GM10248 (cell line): ENCODE results near the gene CCND1.

Source experiments
- CTCF ChIA-PET: fragments of 300-600 bp; sonication (Branson Sonifier 250); formaldehyde crosslinking; extraction: SDS; loops from one replicate; lab custom pipeline; 2021; ENCODE audit warnings: antibody characterized with exemption; lab: Yijun Ruan, JAX
- POLR2A ChIA-PET: fragments of 350-650 bp; sonication (Branson Sonifier 250); formaldehyde crosslinking; extraction: SDS; loops from one replicate; lab custom pipeline; 2020; ENCODE audit warnings: antibody characterized with exemption; lab: Yijun Ruan, JAX
- DNase-seq: peaks from one replicate; pipeline ENCODE4 v3.0.0; 2012; ENCODE audit errors: extremely low spot score
- CTCF ChIP-seq: IDR thresholded peaks from 2 replicates; pipeline ENCODE4 v1.5.1; 2012; ENCODE audit warnings: mild to moderate bottlenecking, low read depth; ENCODE audit errors: extremely low read depth, missing control alignments, control extremely low read depth

CCND1 gene

GRCh38 chr11:69640995-69641581 lies at the start of gene CCND1:
CCND1 (plus strand) TSS chr11:69641156; CDS start chr11:69641314, 158 bp downstream.
- peak; percentile 77 for DNase-seq
- TF ChIP-seq CTCF = peak; percentile 20
- POLR2A ChIA-PET = no interaction called here
- CTCF ChIA-PET = interaction anchor here (5.1 kb wide), 1 partner anchor 539 kb away, joined by 62 read pairs; no protein-coding TSS in a partner anchor

- DNase-seq = no peak
- ChIA-PET POLR2A (no interaction called here), CTCF (no interaction called here)
- TF ChIP-seq CTCF = no peak
Measured at GRCh38 chr11:69592986-69593650, 47.8 kb upstream of the CCND1 start.

- ChIA-PET POLR2A (no interaction called here), CTCF (no interaction called here)
- DNase-seq = no peak
- no peak for TF ChIP-seq CTCF
Measured at GRCh38 chr11:69593851-69594250, 47.1 kb upstream of the CCND1 start.

- DNase-seq = no peak
- CTCF ChIA-PET = no interaction called here
- no peak for TF ChIP-seq CTCF
- POLR2A ChIA-PET = no interaction called here
Measured at GRCh38 chr11:69594481-69594880, 46.5 kb upstream of the CCND1 start.

- POLR2A ChIA-PET = no interaction called here
- TF ChIP-seq CTCF = no peak
Measured at GRCh38 chr11:69595805-69596665, 44.9 kb upstream of the CCND1 start.

GRCh38 chr11:69598147-69598546 lies 42.8 kb upstream of the CCND1 start:
- no peak for TF ChIP-seq CTCF
- CTCF ChIA-PET = no interaction called here
- POLR2A ChIA-PET = no interaction called here
- DNase-seq = no peak

More at GRCh38 chr11:69595805-69596665, 44.9 kb upstream of the CCND1 start:
- CTCF ChIA-PET = no interaction called here
- DNase-seq = no peak
